Measurements from ENCODE around the gene CEP350. TPM values are rescaled to one million over a fixed set of nuclear protein-coding genes. Genes with fewer than 3 reads are reported as not detected.

Gene CEP350
- total RNA-seq, 1 experiment from 2014 or later, result 27.6 TPM

DNA sequence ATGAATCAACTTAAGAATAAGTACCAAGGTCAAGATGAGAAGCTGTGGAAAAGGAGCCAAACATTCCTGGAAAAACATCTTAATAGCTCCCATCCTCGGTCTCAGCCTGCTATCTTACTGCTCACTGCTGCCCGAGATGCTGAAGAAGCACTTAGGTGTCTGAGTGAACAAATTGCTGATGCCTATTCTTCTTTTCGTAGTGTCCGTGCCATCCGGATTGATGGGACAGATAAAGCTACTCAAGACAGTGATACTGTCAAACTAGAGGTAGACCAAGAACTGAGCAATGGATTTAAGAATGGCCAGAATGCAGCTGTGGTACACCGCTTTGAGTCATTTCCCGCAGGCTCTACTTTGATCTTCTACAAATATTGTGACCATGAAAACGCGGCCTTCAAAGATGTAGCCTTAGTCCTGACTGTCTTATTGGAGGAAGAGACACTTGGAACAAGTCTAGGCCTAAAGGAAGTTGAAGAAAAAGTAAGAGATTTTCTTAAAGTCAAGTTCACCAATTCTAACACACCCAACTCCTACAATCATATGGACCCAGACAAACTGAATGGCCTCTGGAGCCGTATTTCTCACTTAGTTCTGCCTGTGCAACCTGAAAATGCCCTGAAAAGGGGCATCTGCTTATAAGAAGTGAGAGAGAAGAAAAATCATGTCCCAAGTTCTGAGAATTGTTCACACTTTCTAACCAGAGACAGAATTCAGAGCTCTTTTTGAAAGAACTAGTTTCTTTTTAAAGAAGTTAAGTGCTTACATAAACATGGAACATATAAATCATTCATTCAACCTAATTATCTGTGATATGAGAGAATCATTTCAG lies 36.8 kb upstream of the CEP350 start:
- CTCF ChIA-PET, result no interaction called here
- no peak overlapping the region for H3K27ac ChIP-seq (ENCODE audit: low read depth, low read length)
- no peak for DNase-seq (ENCODE audit: low read depth, low spot score)
- H3K4me1 ChIP-seq (ENCODE audit: control insufficient read depth in 1 of 2, insufficient read depth in 2 of 2, low read length in 2 of 2), result no peaks in the 10 kb centered on the region
- no peaks in the 10 kb centered on the region for H4K20me1 ChIP-seq (ENCODE audit: insufficient read depth)
- TF ChIP-seq ELF1 (IDR thresholded peaks at IDR 0.05; ENCODE audit: borderline replicate concordance, low read depth), result no peak
- no peak for TF ChIP-seq POLR2AphosphoS5 (IDR thresholded peaks at IDR 0.05; ENCODE audit: low read depth, low read length)
- TF ChIP-seq YY1 (IDR thresholded peaks at IDR 0.05; ENCODE audit: extremely low read depth, insufficient replicate concordance, low read depth, low read length), result no peak
- no peak for TF ChIP-seq CEBPB (IDR thresholded peaks at IDR 0.05; ENCODE audit: low read depth)
- TF ChIP-seq EGR1 (IDR thresholded peaks at IDR 0.05; ENCODE audit: low read depth), result no peak
- TF ChIP-seq, protein P1, sequence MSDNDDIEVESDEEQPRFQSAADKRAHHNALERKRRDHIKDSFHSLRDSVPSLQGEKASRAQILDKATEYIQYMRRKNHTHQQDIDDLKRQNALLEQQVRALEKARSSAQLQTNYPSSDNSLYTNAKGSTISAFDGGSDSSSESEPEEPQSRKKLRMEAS (IDR thresholded peaks at IDR 0.05), result no peak
- TF ChIP-seq CBX3 (IDR thresholded peaks at IDR 0.05; ENCODE audit: low read depth), result no peak
- no peak for TF ChIP-seq SRF (IDR thresholded peaks at IDR 0.05; ENCODE audit: low read depth)
- TF ChIP-seq, protein P2, sequence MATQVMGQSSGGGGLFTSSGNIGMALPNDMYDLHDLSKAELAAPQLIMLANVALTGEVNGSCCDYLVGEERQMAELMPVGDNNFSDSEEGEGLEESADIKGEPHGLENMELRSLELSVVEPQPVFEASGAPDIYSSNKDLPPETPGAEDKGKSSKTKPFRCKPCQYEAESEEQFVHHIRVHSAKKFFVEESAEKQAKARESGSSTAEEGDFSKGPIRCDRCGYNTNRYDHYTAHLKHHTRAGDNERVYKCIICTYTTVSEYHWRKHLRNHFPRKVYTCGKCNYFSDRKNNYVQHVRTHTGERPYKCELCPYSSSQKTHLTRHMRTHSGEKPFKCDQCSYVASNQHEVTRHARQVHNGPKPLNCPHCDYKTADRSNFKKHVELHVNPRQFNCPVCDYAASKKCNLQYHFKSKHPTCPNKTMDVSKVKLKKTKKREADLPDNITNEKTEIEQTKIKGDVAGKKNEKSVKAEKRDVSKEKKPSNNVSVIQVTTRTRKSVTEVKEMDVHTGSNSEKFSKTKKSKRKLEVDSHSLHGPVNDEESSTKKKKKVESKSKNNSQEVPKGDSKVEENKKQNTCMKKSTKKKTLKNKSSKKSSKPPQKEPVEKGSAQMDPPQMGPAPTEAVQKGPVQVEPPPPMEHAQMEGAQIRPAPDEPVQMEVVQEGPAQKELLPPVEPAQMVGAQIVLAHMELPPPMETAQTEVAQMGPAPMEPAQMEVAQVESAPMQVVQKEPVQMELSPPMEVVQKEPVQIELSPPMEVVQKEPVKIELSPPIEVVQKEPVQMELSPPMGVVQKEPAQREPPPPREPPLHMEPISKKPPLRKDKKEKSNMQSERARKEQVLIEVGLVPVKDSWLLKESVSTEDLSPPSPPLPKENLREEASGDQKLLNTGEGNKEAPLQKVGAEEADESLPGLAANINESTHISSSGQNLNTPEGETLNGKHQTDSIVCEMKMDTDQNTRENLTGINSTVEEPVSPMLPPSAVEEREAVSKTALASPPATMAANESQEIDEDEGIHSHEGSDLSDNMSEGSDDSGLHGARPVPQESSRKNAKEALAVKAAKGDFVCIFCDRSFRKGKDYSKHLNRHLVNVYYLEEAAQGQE (IDR thresholded peaks at IDR 0.05; ENCODE audit: low read depth), result no peak
- TF ChIP-seq ZNF274 (IDR thresholded peaks at IDR 0.05; ENCODE audit: low read depth, low read length), result no peak
- TF ChIP-seq, protein P3, sequence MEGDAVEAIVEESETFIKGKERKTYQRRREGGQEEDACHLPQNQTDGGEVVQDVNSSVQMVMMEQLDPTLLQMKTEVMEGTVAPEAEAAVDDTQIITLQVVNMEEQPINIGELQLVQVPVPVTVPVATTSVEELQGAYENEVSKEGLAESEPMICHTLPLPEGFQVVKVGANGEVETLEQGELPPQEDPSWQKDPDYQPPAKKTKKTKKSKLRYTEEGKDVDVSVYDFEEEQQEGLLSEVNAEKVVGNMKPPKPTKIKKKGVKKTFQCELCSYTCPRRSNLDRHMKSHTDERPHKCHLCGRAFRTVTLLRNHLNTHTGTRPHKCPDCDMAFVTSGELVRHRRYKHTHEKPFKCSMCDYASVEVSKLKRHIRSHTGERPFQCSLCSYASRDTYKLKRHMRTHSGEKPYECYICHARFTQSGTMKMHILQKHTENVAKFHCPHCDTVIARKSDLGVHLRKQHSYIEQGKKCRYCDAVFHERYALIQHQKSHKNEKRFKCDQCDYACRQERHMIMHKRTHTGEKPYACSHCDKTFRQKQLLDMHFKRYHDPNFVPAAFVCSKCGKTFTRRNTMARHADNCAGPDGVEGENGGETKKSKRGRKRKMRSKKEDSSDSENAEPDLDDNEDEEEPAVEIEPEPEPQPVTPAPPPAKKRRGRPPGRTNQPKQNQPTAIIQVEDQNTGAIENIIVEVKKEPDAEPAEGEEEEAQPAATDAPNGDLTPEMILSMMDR (IDR thresholded peaks at IDR 0.05 in 2 of 3, conservative IDR thresholded peaks at IDR 0.05 in 1 of 3; ENCODE audit: borderline replicate concordance in 1 of 3, insufficient read depth in 1 of 3, low read depth in 2 of 3, low read length in 2 of 3), result no peak
- no peak for TF ChIP-seq TCF7L2 (IDR thresholded peaks at IDR 0.05; ENCODE audit: borderline replicate concordance, extremely low read depth, insufficient read depth, insufficient read length)
- TF ChIP-seq SIN3A (IDR thresholded peaks at IDR 0.05; ENCODE audit: low read depth), result no peak
- no peak for TF ChIP-seq EZH2 (IDR thresholded peaks at IDR 0.05)
- TF ChIP-seq EZH2phosphoT487 (IDR thresholded peaks at IDR 0.05; ENCODE audit: borderline replicate concordance), result no peak
- no peaks in the 10 kb centered on the region for H3K9me2 ChIP-seq (ENCODE audit: insufficient read depth)
- H3K4me3 ChIP-seq (replicated peaks in 1 of 2; ENCODE audit: low read depth in 1 of 2, low read length in 2 of 2), result no peak overlapping the region
- BruUV-seq (replicated peaks), result no TSS peak
- H2AFZ ChIP-seq (ENCODE audit: low read depth, low read length, poor library complexity, severe bottlenecking), result no peak overlapping the region
- no peak overlapping the region for H3K9ac ChIP-seq (ENCODE audit: low read length)
- RAD21 ChIA-PET (ENCODE audit: low non-redundant PET in 1 of 2, low total read pairs in 2 of 2, uncharacterized antibody in 2 of 2, unreplicated experiment in 2 of 2), result interaction anchor here in 1 of 2 experiments (0.7 kb wide), 1 partner anchor 263 kb away, joined by 3 read pairs; no protein-coding TSS in a partner anchor
- H3K9me3 ChIP-seq (ENCODE audit: control insufficient read depth in 1 of 2, insufficient read depth in 1 of 2, low read depth in 1 of 2, low read length in 2 of 2), result no peaks in the 10 kb centered on the region
- ATAC-seq, result no peak
- no peaks in the 10 kb centered on the region for H3K79me2 ChIP-seq (ENCODE audit: insufficient read depth, low read length)
- intact Hi-C loops (cut with micrococcal nuclease), result no loop called here
- H3K4me2 ChIP-seq (ENCODE audit: low read length), result no peak overlapping the region
- H3K36me3 ChIP-seq (ENCODE audit: control insufficient read depth in 1 of 2, insufficient read depth in 2 of 2, low read length in 2 of 2), result peaks cover 4 to 21% of the 10 kb centered on the region in 2 experiments; a peak in 2 of 4 replicates
- POLR2A ChIA-PET, result no interaction called here
- H3K27me3 ChIP-seq (ENCODE audit: insufficient read depth, low read length), result no peaks in the 10 kb centered on the region

Data from HCT116 (cell line).